Measurements from ENCODE around the gene PLD2.

- TF ChIP-seq CTCF (IDR thresholded peaks at IDR 0.05) (no peak), POLR2A (IDR thresholded peaks at IDR 0.05) (no peak)
Observed at GRCh38 chr17:4859816-4860625, 53.1 kb downstream of the PLD2 start.

All from right lobe of liver (tissue), 4 donors.